Hematopoietic multipotent progenitor cell treated with erythropoietin and hydrocortisone succinate and interleukin-3 and kit ligand, for 6 days (in vitro differentiated cells): ENCODE results near the gene ZBTB24.
"Not testable (repeated sequence)": the region's sequence is repeated elsewhere in the genome, so short reads cannot be mapped to it uniquely, and the experiment has no call there.

Experiments used
- DNase-seq: peaks from one replicate; pipeline ENCODE4 v3.0.0-alpha.2; 2015

Gene ZBTB24

DNA sequence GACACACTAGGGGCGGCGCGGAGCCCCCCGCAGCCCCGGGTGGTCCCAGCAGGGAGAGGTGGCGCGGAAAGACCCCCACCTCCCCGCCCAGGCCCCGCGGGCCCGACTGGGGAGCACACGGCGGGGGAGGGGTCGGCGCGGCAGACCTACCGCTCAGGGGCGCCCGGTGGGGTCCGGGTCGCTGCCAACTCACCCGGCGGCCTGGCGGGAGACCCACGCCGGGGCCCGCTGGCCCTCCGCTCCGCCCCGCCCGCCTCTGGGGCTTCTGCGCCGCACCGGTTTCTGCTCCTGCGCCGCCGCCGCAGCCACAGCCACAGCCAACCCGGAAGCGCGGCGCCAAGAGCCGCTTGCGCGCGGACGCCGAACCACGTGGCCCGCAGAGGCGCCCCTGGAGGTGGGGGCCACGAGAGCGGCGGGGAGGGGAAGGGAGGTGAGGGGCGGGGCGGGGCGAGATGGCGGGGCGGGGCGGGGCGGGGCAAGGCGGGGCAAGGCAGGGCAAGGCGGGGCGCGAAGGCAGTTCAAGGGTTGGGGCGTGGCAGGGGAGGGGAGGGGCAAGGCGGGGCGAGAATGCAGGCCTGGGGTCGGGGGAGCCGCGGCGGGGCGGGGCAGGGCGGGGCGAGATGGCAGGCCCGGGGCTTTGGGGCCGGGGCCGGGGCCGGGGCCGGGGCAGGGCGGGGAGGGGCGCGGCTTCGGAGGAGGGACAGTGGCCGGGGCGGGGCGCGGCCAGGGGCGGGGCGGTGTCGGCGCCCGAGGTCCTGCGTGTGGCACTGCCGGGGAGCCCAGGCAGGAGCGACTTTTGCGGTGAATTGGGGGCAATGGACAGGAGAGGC, at the start of gene ZBTB24:
Gene ZBTB24 (minus strand): TSS at position 315 of the 830 bp plus-strand sequence. CDS start 1,193 bp downstream, outside the sequence.
- peak; percentile 95 for DNase-seq

DNA sequence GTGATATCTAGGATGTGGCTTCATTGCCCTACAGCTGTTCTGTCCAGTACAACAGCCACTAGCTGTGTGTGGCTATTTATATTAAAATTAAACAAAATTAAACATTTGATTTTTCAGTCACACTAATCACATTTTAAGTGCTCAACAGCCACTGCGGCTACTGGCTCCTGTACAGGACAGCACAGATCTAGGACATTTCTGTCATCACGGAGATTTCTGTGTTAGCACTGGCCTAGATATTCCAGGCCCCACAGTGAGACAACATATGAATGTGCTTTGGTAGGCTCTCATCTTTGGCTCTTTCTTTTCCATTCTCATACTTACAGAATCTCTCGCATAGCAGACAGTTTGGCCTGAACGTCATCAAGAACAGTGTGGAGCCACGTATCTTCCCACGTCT, 48.4 kb upstream of the ZBTB24 start:
- no peak for DNase-seq

DNA sequence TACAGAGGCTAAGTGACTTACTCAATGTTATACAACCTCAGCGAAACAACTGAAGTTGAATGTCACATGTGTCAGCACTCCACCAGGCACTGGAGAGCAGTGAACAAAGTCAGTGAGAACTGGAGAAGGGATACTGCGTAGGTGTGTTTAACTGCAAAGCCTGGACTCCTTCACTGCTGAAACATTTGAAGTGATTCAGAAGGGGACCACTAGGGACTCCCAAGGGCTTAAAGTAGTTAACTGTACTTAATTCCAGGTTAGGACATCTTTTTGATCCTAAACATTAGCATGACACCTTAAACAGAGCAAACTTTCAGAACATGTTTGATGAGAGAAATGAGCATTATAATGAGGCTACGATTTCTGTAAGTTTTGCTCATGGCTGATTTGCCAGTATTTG, 45.0 kb upstream of the ZBTB24 start:
- peak; percentile 47 for DNase-seq

DNA sequence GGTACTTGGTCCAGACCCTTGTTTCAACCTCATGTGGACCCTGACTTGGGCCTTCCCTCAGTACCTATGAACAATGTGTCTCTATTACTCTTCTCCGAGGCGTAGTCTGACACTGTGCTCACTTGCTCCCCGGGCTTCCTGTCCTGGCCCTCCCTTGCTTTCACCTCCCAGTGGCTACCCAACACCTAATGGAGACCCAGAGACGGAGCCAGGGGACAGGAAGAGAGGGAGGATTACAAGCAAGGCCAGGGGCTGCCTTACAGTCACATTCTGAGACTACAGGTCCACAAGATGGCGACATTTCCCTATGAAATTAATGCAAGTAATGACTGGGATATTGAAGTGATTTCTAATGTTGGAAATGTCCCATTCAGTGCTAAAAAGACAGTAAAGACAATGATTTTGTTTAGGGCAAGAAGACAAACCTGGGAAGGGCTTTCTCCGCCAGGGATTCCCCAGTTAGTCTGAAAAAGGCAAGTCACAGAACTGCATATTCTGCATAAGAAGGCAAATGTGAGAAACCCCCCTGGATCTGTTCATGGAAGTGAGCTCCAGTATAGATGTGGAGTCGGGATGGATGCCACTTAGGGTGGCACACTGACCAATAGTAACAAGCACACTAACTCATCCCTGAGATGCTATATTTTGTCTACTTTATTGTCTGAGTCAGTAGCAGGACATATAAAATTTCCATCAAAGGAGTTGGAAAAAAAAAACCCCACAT, 44.0 kb upstream of the ZBTB24 start:
- DNase-seq: peak; percentile 87

DNA sequence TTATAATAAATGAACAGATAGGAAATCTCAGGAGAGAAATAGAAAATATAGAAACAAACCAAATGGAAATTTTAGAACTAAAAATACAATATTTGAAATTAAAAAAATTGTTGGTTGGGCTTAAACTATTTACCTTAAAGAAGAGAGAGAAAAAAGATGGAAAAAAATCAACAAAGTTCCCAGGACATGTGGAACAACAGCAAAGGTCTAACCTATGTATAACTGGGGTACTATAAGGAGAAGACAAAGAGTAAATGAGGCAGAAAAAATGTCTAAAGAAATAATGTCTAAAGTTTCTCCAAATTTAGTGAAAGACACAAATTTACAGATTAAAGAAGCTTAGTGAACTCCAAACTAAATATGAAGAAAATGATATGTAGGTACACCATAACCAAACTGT, 41.1 kb upstream of the ZBTB24 start:
- no peak for DNase-seq

DNA sequence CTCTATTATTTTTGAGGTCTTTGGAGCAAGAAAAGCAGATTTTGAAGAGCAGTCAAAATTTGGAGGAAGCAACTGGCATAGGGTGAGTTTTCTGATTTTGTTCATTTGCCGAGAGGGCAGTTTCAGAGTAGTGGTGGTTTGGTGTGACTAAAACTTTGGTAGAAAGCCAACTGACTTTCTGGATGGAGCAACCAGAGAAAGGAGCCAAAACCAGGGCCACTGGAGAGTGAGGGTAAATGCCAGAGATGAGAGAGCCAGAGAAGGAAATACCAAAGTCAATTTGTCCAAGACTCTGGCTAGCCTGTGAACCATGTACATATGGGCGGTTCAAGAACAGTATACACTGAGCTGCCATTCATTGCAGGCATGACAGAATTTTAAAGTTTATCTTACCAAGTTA, 40.5 kb upstream of the ZBTB24 start:
- no peak for DNase-seq

DNA sequence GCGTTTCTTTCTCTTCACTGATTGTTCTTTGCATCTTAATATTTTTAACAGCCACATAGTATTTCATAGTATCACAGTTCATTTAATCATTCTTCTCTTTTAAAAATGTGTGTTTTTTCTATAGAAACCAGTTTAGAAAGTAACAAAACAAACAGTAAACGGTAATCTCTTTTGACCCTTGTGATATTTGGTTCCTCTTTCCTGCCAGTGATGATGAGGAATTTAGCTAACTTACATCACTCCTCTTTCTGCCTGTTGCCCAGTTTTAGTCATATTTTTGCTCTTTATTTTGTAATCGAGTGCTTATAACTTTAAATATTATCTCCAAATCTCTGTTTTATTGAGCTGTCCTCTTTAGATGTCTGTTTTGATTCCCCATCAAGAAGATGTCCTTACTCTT, 38.1 kb upstream of the ZBTB24 start:
- DNase-seq: peak; percentile 21

DNA sequence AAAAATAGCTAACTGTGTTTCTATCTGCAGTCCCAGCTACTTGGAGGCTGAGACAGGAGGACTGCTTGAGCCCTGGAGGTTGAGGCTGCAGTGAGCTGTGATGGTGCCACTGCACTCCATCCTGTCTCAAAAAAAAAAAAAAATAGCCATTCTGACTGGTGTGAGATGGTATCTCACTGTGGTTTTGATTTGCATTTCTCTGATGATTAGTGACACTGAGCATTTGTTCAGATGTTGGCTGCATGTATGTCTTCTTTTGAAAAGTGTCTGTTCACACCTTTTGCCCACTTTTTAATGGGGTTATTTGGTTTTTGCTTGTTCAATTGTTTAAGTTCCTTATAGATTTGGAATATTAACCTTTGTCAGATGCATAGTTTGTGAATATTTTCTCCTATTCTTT, 36.6 kb upstream of the ZBTB24 start:
- DNase-seq: not testable (repeated sequence)

DNA sequence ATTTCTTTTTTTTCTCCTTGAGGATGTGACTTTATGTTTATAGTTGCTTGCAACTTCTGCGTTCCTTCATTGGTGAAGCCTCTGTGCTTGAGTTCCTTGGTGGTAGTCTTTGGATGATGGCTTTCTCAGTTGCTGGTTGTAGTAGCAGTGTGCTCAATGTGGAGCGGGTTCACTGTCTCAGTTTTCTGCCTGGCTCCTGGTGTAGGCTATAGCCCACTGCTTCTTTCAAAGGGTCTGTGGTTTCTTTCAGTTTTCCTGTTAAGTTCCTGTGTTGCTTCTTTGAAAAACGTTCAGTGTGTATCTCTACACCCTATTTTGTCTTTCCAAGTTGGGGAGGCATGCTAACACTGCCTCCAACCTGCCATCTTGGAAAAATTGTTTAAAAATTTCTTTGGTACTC, 33.9 kb upstream of the ZBTB24 start:
- no peak for DNase-seq

DNA sequence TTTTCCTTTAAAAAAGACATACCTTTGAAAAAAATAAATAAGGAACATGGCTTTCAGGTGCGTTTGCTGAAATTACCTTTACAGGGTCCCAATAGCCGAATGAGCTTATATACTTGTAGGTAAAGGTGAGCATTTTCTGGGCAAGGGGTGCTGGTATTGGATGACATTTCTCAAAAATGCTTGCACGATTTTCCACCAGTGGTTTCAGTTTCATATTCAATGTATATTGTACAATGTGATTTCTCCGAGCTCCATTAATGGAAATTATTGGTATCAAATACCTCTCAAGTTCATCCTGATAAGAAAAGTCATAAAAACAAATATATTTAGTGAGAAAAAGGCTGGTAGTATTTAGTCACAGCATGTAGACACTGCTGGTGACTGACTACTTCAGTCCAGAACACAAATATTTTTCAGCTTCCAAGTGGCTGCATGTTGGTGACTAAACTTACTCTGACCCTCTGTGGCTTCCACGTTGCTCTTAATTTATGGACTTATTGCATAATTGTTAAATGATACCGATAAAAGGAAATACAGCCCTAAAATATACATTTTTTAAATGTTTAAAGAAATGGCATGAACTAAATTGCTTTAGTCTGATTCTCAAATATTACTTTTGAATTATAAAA, 32.9 kb upstream of the ZBTB24 start:
- DNase-seq: peak; percentile 33

DNA sequence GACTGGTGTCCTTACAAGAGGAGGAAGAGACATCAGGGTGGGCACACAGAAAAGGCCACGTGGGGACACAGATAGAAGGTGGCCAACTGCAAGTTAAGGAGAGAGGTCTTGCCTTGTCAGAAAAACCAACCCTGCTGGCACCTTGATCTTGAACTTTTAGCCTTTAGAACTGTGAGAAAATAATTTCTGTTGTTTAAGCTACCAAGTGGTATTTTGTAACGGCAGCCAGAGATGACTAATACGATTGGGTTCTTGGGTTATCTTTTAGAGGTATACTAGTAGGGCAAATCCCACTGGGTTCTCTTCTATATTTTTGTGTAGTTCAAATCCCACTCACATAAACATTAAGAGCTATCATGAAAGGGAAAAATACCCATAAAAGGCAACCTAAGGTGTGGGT, 31.9 kb upstream of the ZBTB24 start:
- DNase-seq: no peak

DNA sequence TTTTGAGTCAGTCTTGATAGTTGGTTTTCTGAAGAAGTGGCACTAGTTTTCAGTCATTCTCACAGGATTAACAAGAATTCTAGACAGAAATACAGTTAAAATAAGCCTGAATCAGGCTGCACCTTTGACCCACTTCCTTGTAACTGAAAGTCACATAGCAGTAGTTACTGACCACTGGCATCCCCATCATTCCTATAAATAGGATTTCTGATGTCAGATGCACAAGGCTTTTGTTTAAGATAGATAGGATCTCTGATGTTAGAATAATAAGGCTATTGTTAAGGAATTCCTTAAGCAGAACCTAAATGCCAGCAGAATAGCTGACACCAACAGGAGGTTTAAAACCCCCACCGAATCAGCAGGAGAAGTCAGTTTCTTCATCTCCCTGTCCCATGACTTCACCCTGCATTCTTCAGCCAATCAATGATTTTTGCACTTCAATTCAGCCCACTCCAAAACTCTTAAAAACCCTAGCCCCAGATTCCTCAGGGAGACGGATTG, 30.6 kb upstream of the ZBTB24 start:
- DNase-seq: no peak

DNA sequence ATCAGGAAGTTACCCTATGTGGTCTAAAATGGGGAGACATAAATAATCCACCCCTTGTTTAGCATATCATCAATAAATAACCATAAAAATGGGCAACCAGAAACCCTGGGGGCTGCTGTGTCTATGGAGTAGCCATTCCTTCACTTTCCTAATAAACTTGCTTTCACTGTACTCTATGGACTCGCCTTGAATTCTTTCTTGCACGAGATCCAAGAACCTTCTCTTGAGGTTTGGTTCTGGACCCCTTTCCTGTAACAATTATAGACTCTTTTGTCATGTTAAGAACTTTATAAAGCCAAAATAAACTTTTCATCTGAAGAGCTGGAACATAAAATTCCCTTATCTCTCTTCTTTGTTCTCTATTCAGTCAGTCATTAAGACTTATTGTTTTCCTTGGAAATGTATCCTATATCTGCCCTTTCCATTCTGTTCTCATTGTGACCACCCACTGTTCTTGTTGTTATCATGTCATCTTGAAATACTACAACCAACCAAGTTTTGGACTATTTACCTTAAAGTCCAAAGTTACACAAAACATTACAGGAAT, 29.3 kb upstream of the ZBTB24 start:
- no peak for DNase-seq

DNA sequence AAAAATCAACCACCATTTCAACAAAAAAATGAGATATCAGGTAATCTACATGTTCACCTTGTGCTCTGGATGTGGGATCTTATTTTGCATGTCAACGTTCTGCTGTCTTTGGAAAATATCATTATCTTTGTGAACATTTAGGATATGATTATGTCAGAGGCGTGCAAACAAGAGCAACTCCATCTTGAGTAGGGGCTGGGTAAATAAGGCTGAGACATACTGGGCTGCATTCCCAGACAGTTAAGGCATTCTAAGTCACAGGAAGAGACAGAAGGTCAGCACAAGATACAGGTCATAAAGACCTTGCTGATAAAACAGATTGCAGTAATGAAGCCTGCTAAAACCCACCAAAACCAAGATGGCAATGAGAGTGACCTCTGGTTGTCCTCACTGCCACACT, 28.8 kb upstream of the ZBTB24 start:
- no peak for DNase-seq

DNA sequence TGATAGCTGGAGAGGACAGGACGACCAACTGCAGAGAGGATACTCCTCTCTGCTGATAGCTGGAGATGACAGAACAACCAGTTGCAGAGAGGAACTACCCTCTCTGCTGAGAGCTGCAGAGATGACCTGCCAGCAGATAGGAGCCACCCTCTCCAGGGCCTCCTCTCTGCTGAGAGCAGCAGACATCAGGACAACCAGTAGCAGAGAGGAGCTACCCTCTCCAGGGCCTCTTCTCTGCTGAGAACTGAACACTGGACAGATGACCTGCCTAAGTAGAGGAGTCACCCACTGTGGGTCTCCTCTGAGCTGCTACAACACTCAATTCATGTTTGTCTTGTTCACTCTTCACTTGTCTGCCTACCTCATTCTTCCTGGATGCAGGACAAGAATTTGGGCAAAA, 27.3 kb upstream of the ZBTB24 start:
- DNase-seq: no peak

DNA sequence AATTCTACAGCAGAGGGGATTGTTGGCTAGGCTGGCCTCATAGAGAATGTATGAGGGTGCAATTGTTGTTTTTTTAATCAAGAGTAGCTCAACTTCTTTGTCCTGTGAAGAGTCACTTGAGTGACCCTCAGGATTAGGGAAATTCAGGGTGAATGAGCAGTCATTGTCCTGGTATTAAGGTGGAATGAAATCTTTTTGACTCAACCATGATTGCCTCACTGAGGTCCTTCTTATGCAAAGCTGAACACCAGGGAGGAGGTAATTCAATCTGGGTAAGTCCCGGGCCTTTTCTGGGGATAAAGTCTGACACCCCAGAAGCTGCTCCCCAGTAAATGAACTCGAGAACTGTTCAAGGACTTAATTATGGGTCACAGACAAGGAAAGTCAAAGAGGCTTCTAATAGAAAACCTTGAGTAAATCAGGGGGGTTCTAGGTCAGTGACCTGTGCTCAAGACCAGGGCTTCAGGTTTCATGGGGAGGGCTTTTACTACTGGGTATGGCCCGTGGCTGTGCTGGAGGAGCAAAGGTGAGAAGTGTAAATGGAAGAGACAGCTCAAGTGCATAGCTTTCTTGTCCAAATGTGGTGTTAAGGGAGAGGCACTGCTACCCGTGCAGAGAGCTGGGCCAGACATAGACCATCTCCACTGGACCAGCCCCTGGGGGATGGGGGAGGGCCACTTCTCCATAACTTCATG, 25.3 kb upstream of the ZBTB24 start:
- no peak for DNase-seq

DNA sequence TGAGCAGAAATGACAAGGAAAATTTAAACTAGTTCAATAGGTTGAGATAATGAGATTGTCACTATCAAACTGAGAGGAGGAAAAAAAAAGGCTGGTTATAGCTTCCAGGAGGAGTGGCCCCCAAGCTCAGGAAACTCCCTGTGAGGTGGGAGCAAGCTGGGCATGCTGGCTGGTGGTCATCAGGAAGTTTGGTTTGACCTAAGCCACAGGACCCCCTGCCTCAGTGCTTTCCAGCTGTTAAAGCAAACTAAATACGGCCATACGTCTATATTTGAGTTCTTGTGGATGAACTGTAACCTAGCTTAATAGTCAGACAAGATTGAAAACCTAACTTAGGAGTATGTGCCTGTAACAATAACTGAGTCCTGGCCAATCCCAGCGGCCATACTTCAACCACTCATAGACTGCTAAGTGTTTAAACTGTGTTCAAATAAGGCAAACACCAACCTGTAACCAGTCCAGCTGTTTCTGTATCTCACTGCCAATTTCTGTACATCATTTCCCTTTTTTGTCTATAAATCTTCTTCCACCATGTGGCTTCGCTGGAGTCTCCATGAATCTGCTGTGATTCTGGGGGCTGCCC, 24.6 kb upstream of the ZBTB24 start:
- DNase-seq: no peak

DNA sequence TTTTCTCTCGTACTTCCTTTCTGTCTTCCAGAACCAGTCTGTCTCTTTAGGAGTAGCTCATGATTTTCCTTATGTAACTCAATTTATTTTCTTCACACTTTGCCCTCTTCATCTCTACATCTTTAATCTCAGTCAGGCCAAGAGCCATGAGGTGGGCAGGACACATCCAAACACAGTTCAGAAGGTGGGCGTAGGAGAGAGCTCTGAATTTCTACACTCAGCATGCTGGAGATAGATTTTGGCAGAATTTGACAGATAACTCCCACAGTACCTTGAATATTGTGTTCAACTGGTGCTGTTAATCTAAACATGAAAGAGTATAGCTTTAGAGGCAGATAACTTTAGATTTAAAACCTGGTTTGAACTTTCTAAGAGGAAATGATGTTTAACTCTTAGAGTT, 23.8 kb upstream of the ZBTB24 start:
- DNase-seq: no peak

DNA sequence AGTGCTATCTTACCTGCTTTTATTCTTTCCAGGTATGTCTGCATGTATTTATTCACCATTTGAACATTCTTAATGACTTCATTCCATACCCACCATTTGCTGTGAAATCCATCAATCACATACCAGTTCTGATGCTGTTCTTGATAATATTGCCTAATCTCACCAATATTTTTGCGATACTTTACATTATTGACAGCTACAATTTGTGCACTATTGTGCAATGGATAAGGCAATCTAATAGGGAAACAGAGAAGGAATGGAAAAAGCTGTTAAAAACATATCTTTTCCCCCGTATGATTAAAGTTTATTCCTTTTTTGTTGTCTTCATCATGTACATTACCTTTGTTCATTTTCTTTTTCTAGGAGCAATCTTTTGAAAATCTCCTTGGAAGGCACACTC, 23.3 kb upstream of the ZBTB24 start:
- DNase-seq: no peak

DNA sequence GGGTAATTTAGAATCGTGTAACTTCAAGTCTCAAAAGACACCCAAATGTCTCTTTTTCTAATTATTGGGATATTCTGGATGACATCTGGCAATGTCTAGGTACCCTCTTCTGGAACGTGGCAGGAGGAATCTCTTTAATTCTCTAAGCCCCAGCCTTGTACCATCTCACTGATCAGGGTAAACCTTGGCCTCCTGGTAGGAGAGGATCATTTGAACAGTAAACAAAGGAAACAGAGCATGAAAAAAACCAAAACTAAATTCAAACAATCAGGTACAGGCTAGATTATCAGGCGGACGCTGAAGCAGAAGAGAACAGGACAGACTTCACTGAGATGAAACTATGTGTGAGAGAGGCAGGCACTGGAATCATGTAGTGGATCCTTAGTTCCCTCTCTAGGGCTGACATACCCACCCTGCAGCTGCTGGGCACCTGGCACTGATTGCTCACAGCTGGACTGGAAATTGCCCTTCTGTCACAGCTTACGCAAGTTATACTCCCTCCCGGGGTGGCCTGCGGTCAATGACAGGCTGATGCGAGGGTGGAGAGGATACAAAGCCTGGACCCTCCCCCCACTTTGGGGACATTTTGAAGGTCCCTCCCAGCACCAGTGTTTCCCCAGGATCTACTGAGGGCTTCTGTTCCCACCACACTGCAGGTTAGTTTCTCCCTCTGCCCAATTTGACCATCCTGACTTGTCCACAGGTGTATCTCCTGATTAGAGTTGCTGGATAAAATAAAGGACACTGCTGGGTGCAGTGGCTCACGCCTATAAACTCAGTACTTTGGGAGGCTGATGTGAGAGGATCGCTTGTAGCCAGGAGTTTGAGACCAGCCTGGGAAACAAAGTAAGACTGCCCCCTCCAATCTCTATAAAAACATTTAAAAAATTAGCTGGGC, 20.6 kb upstream of the ZBTB24 start:
- DNase-seq: no peak

DNA sequence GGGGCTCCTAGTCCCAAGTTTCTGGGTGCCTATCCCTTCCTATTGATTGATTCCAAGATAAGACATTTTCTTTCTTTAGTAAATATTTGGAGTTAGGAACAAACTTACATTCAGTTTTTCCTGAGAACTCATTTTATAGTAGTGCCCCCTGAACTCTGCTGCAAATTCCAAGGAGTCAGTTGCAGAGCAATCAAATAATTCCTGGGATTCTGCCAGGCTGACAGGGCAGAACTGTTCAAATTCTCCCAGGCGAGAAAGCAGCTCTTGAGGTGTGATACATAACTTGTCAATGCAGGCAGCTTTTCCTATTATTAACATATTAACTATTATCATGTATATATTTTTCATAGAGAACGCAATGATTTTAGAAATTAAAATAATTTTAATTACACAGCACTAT, 15.9 kb upstream of the ZBTB24 start:
- no peak for DNase-seq
